HCT116 (cell line): ENCODE measurements around the gene ZRANB1. TPM values are rescaled to one million over a fixed set of nuclear protein-coding genes. Genes with fewer than 3 reads are reported as not detected.

Source experiments
- ATAC-seq: fragments of 200-7000 bp; cut with Tn5 transposase; 2 replicates; pipeline ENCODE4 v1.9.1; 2020; ENCODE audit warnings: mild to moderate bottlenecking, moderate library complexity
- BruUV-seq: library from RNA; stranded (reverse); fragments of 400-500 nt; replicated peaks from 2 replicates; lab custom pipeline; 2021; lab: Mats Ljungman, UMichigan
- CTCF ChIA-PET: fragments of 300-600 bp; sonication (Branson Sonifier 250); formaldehyde crosslinking; loops from one replicate; lab custom pipeline; 2021; ENCODE audit warnings: antibody characterized with exemption; lab: Charles Lee
- POLR2A ChIA-PET: fragments of 300-600, 350-600 bp; sonication (Branson Sonifier 250); formaldehyde crosslinking; loops from one replicate; lab custom pipeline; 2021; ENCODE audit warnings: antibody characterized with exemption; lab: Charles Lee
- RAD21 ChIA-PET, 2 experiments: fragments of 300-600 bp; sonication (Branson Sonifier 250); formaldehyde crosslinking; loops; one replicate each; lab custom pipeline; 2023; ENCODE audit warnings: low total read pairs in 2 of 2; ENCODE audit not compliant: uncharacterized antibody in 2 of 2, unreplicated experiment in 2 of 2, low non-redundant PET in 1 of 2; lab: Charles Lee
- DNase-seq: peaks from one replicate; pipeline ENCODE4 v3.0.0-alpha.2; 2010; ENCODE audit warnings: low read depth, low spot score
- H2AFZ ChIP-seq: fragments of 200-600 bp; shearing (Covaris generic), sonication (generic); 2 replicates; pipeline ENCODE4 v1.6.1; 2017; ENCODE audit warnings: low read depth, mixed run types, mixed read lengths, antibody characterized with exemption, low read length; ENCODE audit not compliant: poor library complexity, severe bottlenecking
- H3K27ac ChIP-seq: 2 replicates; pipeline ENCODE4 v1.5.1; 2012; ENCODE audit warnings: low read depth, low read length
- H3K27me3 ChIP-seq: fragments of 200-600 bp; sonication (generic); 2 replicates; pipeline ENCODE4 v1.6.1; 2016; ENCODE audit warnings: mixed run types, low read length, mixed read lengths; ENCODE audit not compliant: insufficient read depth
- H3K36me3 ChIP-seq, 2 experiments: fragments of 200-500 bp in 1 of 2; fragments of 200-600 bp in 1 of 2; sonication (Bioruptor generic) in 1 of 2; sonication (generic) in 1 of 2; 2 replicates each; pipeline versions ENCODE4 v1.5.1 to v1.6.1; 2014 to 2016; ENCODE audit warnings: low read length in 2 of 2, inconsistent platforms in 1 of 2, mixed read lengths in 1 of 2, mixed run types in 1 of 2; ENCODE audit not compliant: insufficient read depth in 2 of 2, control insufficient read depth in 1 of 2
- H3K4me1 ChIP-seq, 2 experiments: fragments of 200-600 bp in 1 of 2; sonication (generic) in 1 of 2; 2 replicates each; pipeline versions ENCODE4 v1.5.1 to v1.6.1; 2012 to 2017; ENCODE audit warnings: low read length in 2 of 2, inconsistent platforms in 1 of 2, mild to moderate bottlenecking in 1 of 2, mixed read lengths in 1 of 2, mixed run types in 1 of 2, moderate library complexity in 1 of 2; ENCODE audit not compliant: insufficient read depth in 2 of 2, control insufficient read depth in 1 of 2
- H3K4me2 ChIP-seq: fragments of 200-600 bp; sonication (generic); 2 replicates; pipeline ENCODE4 v1.6.1; 2017; ENCODE audit warnings: mixed run types, low read length, mixed read lengths
- H3K4me3 ChIP-seq, 2 experiments: fragments of 200-600 bp in 1 of 2; sonication (generic) in 1 of 2; replicated peaks in 1 of 2; 2 replicates each; pipeline ENCODE4 v1.5.1; 2011 to 2016; ENCODE audit warnings: low read length in 2 of 2, control low read depth in 1 of 2, low read depth in 1 of 2, mild to moderate bottlenecking in 1 of 2, mixed read lengths in 1 of 2, mixed run types in 1 of 2
- H3K79me2 ChIP-seq: fragments of 200-600 bp; sonication (generic); 2 replicates; pipeline ENCODE4 v1.6.1; 2017; ENCODE audit warnings: mild to moderate bottlenecking, mixed run types, low read length, moderate library complexity, mixed read lengths; ENCODE audit not compliant: insufficient read depth
- H3K9ac ChIP-seq: fragments of 200-600 bp; sonication (generic); 2 replicates; pipeline ENCODE4 v1.6.1; 2016; ENCODE audit warnings: low read length, mixed read lengths
- H3K9me2 ChIP-seq: fragments of 200-600 bp; sonication (generic), shearing (Covaris generic); 2 replicates; pipeline ENCODE4 v1.6.1; 2017; ENCODE audit warnings: mixed run types, mild to moderate bottlenecking, moderate library complexity; ENCODE audit not compliant: insufficient read depth
- H3K9me3 ChIP-seq, 2 experiments: fragments of 200-500 bp in 1 of 2; fragments of 200-600 bp in 1 of 2; sonication (Bioruptor generic) in 1 of 2; sonication (generic) in 1 of 2; 2 replicates each; pipeline ENCODE4 v1.6.1; 2014 to 2017; ENCODE audit warnings: low read length in 2 of 2, mixed read lengths in 2 of 2, inconsistent platforms in 1 of 2, low read depth in 1 of 2, mild to moderate bottlenecking in 1 of 2, mixed run types in 1 of 2, moderate library complexity in 1 of 2; ENCODE audit not compliant: control insufficient read depth in 1 of 2, insufficient read depth in 1 of 2
- H4K20me1 ChIP-seq: fragments of 200-600 bp; sonication (generic), shearing (Covaris generic); 2 replicates; pipeline ENCODE4 v1.6.1; 2017; ENCODE audit warnings: mixed run types, mild to moderate bottlenecking, moderate library complexity; ENCODE audit not compliant: insufficient read depth
- CBX3 ChIP-seq: IDR thresholded peaks from 2 replicates; pipeline ENCODE4 v1.6.1; 2012; ENCODE audit warnings: low read depth
- ELF1 ChIP-seq: IDR thresholded peaks from 2 replicates; pipeline ENCODE4 v1.6.1; 2012; ENCODE audit warnings: low read depth, borderline replicate concordance
- FOSL1 ChIP-seq: IDR thresholded peaks from 2 replicates; pipeline ENCODE4 v1.6.1; 2012; ENCODE audit warnings: low read depth
- JUND ChIP-seq: IDR thresholded peaks from 2 replicates; pipeline ENCODE4 v1.6.1; 2012
- POLR2AphosphoS5 ChIP-seq: IDR thresholded peaks from 2 replicates; pipeline ENCODE4 v1.6.1; 2011; ENCODE audit warnings: mild to moderate bottlenecking, low read depth, low read length, moderate library complexity
- intact Hi-C: fragments of 100-400 bp; cut with micrococcal nuclease; formaldehyde crosslinking; loops from 2 replicates; pipeline ENCODE4 v1.10.0; 2022
- total RNA-seq: library from RNA; stranded (reverse); gene quantifications from one replicate; pipeline ENCODE4 v1.2.1, GENCODE V29; 2021; ENCODE audit not compliant: unreplicated experiment
- TF ChIP-seq, protein P1 (sequence below): IDR thresholded peaks from 2 replicates; pipeline ENCODE4 v1.6.1; 2012; ENCODE audit warnings: low read depth
- TF ChIP-seq, protein P2 (sequence below): IDR thresholded peaks from 2 replicates; pipeline ENCODE4 v1.6.1; 2012

The ZRANB1 gene
- total RNA-seq, 1 experiment from 2014 or later = 23.9 TPM

DNA sequence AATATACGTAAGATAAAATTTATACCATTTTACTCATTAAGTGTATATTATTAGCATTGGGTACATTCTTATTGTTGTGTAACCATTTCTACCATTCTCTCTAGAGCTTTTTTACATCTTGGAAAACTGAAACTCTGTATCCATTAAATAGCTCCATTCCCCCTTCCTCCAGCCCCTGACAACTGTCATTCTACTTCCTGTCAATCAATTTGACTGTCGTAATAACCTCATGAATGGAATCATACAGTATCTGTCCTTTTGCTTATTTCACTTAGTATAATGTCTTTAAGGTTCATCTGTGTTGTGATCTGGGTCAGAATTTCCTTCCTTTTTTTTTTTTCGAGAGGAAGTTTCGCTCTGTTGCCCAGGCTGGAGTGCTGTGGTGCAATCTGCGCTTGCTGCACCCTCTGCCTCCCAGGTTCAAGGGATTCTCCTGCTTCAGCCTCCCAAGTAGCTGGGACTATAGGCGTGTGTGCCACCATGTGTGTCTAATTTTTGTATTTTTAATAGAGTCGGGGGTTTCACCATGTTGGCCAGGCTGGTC, 15.6 kb downstream of the ZRANB1 start:
- Histone ChIP-seq H3K4me3 (no peak overlapping the region), H3K9ac (no peak overlapping the region), H3K4me2 (no peak overlapping the region)
- TF ChIP-seq FOSL1 (no peak), CBX3 (no peak), JUND (no peak), ELF1 (no peak), POLR2AphosphoS5 (no peak)
- TF ChIP-seq, protein P1, sequence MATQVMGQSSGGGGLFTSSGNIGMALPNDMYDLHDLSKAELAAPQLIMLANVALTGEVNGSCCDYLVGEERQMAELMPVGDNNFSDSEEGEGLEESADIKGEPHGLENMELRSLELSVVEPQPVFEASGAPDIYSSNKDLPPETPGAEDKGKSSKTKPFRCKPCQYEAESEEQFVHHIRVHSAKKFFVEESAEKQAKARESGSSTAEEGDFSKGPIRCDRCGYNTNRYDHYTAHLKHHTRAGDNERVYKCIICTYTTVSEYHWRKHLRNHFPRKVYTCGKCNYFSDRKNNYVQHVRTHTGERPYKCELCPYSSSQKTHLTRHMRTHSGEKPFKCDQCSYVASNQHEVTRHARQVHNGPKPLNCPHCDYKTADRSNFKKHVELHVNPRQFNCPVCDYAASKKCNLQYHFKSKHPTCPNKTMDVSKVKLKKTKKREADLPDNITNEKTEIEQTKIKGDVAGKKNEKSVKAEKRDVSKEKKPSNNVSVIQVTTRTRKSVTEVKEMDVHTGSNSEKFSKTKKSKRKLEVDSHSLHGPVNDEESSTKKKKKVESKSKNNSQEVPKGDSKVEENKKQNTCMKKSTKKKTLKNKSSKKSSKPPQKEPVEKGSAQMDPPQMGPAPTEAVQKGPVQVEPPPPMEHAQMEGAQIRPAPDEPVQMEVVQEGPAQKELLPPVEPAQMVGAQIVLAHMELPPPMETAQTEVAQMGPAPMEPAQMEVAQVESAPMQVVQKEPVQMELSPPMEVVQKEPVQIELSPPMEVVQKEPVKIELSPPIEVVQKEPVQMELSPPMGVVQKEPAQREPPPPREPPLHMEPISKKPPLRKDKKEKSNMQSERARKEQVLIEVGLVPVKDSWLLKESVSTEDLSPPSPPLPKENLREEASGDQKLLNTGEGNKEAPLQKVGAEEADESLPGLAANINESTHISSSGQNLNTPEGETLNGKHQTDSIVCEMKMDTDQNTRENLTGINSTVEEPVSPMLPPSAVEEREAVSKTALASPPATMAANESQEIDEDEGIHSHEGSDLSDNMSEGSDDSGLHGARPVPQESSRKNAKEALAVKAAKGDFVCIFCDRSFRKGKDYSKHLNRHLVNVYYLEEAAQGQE = no peak
- TF ChIP-seq, protein P2, sequence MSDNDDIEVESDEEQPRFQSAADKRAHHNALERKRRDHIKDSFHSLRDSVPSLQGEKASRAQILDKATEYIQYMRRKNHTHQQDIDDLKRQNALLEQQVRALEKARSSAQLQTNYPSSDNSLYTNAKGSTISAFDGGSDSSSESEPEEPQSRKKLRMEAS = no peak
- TF ChIP-seq, all 23 proteins: peak for 0
- RAD21 ChIA-PET = no interaction called here
- intact Hi-C loops = no loop called here
- CTCF ChIA-PET = no interaction called here
- Histone ChIP-seq H2AFZ (no peak overlapping the region), H3K9me3 (no peaks in the 10 kb centered on the region), H3K4me1 (peaks cover 0 to 7% of the 10 kb centered on the region in 2 experiments), H3K36me3 (no peaks in the 10 kb centered on the region), H3K79me2 (peaks cover 90% of the 10 kb centered on the region), H4K20me1 (peaks cover 21% of the 10 kb centered on the region; the same call in 1 of the 2 replicates), H3K27ac (no peak overlapping the region), H3K27me3 (no peaks in the 10 kb centered on the region), H3K9me2 (no peaks in the 10 kb centered on the region)
- DNase-seq (no peak), ATAC-seq (no peak)
- no TSS peak for BruUV-seq
- POLR2A ChIA-PET = no interaction called here
